ENCODE results near the gene PPP2R5A.

The PPP2R5A gene

DNA sequence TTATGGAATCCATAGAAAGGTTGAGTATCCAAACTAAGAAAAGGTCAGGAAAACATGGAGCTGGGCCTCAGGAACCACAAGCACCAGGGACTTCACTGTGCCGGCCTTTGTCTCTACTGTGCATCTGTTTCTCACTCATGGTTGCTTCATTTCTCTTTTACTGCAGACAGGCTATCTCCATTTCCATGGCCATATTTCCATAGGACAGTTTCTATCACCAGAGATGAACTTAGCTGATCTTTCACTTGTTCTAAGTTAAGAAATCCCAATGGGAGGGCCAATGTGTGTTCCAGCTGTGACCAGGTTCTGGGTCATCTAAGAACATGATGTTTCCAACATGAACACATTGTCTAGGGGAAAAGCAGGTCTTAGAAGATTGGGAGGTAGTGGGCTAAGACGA lies 43.7 kb upstream of the PPP2R5A start:
- H3K4me1 ChIP-seq (ENCODE audit: control insufficient read depth in 1 of 2, insufficient read depth in 1 of 2, low read depth in 1 of 2, low read length in 1 of 2), result peaks cover 7 to 11% of the 10 kb centered on the region in 2 experiments
- H3K27ac ChIP-seq, result no peak overlapping the region

DNA sequence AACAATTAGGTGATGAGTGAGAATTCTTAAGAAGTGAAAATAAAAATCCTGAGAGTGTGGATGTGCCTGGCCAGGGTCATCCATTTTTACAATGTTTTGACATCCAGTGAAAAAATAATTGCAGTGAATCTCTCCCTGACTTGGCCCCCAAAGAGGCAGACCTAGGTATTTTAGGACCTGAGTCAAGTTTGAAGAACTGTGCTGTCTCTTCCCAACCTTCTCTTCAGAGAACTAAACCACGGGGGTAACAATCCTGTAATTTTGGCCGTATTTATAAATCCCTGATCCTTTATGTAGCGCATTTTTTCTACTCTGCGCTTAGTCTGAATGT lies 43.3 kb upstream of the PPP2R5A start:
- peaks cover 7 to 11% of the 10 kb centered on the region in 2 experiments for H3K4me1 ChIP-seq (ENCODE audit: control insufficient read depth in 1 of 2, insufficient read depth in 1 of 2, low read depth in 1 of 2, low read length in 1 of 2)
- TF ChIP-seq, protein P1, sequence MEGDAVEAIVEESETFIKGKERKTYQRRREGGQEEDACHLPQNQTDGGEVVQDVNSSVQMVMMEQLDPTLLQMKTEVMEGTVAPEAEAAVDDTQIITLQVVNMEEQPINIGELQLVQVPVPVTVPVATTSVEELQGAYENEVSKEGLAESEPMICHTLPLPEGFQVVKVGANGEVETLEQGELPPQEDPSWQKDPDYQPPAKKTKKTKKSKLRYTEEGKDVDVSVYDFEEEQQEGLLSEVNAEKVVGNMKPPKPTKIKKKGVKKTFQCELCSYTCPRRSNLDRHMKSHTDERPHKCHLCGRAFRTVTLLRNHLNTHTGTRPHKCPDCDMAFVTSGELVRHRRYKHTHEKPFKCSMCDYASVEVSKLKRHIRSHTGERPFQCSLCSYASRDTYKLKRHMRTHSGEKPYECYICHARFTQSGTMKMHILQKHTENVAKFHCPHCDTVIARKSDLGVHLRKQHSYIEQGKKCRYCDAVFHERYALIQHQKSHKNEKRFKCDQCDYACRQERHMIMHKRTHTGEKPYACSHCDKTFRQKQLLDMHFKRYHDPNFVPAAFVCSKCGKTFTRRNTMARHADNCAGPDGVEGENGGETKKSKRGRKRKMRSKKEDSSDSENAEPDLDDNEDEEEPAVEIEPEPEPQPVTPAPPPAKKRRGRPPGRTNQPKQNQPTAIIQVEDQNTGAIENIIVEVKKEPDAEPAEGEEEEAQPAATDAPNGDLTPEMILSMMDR (IDR thresholded peaks at IDR 0.05), result no peak
- no peak overlapping the region for H3K27ac ChIP-seq
- H3K36me3 ChIP-seq, result no peaks in the 10 kb centered on the region
- H3K4me3 ChIP-seq (ENCODE audit: low read depth in 1 of 2, low read length in 1 of 2), result no peak overlapping the region
- H3K9me3 ChIP-seq, result no peaks in the 10 kb centered on the region
- no peaks in the 10 kb centered on the region for H3K27me3 ChIP-seq

More for the DNA sequence above, 43.7 kb upstream of the PPP2R5A start:
- TF ChIP-seq, protein P1 (IDR thresholded peaks at IDR 0.05), result no peak
- no peak overlapping the region for H3K4me3 ChIP-seq (ENCODE audit: low read depth in 1 of 2, low read length in 1 of 2)
- H3K9me3 ChIP-seq, result no peaks in the 10 kb centered on the region
- no peaks in the 10 kb centered on the region for H3K36me3 ChIP-seq
- H3K27me3 ChIP-seq, result no peaks in the 10 kb centered on the region

DNA sequence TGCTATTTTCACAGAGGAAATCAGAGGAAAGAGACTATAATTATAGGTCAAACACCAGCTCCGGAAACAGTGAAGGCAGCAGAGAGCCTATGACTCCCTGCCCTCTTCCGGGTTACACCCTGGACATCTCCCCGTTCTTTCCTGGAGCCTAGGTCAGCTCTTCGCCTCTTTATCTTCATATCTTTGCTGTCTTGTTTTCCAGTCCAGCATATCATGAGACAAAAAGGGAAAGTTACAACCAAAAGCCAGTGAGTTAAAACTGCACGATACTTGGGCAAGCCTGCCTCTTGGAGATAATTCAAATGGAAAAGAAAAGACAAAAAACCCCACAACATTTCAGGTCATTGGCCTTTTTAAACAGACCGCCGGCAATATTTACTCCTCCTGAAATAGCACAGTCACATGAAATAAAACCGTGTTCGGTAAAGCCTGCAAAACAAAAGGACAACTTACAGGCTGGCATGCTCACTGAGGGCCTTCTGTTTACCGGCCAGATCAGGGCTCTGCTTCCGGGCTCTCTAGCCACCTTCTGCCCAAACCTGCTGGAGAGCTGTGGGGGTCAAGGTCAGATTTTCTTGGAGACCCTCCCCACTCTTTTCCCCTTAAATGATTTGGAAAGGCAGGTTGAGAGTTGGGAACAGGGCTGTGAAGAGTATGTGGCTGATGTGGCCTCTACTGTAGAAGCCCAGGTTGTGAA lies 42.8 kb upstream of the PPP2R5A start:
- TF ChIP-seq, protein P1 (IDR thresholded peaks at IDR 0.05), result no peak

DNA sequence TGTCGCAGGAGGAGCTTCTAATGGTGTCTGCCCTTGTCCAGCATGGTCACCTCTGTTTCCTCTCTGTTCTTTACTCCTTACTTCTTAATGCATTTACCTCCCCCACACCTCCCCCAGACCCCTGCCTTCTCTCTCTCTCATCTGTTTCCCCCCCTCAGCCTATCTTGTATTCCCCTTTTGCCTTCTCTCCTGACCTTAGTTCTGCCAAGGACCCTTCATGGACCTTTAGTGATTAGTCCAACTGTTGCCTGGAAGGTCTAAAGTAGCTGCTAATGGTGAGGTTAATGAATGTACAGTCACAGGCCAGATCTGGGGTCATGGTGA lies 42.3 kb upstream of the PPP2R5A start:
- Histone ChIP-seq H3K4me3 (ENCODE audit: low read depth in 1 of 2, low read length in 1 of 2) (no peak overlapping the region), H3K4me1 (ENCODE audit: control insufficient read depth in 1 of 2, insufficient read depth in 1 of 2, low read depth in 1 of 2, low read length in 1 of 2) (peaks cover 7 to 17% of the 10 kb centered on the region in 2 experiments), H3K36me3 (no peaks in the 10 kb centered on the region), H3K27me3 (no peaks in the 10 kb centered on the region), H3K9me3 (no peaks in the 10 kb centered on the region), H3K27ac (no peak overlapping the region)
- TF ChIP-seq, protein P1 (IDR thresholded peaks at IDR 0.05), result no peak

More for the DNA sequence above, 42.8 kb upstream of the PPP2R5A start:
- Histone ChIP-seq H3K9me3 (no peaks in the 10 kb centered on the region), H3K4me3 (ENCODE audit: low read depth in 1 of 2, low read length in 1 of 2) (no peak overlapping the region), H3K4me1 (ENCODE audit: control insufficient read depth in 1 of 2, insufficient read depth in 1 of 2, low read depth in 1 of 2, low read length in 1 of 2) (peaks cover 7 to 16% of the 10 kb centered on the region in 2 experiments), H3K27ac (no peak overlapping the region), H3K27me3 (no peaks in the 10 kb centered on the region), H3K36me3 (no peaks in the 10 kb centered on the region)

DNA sequence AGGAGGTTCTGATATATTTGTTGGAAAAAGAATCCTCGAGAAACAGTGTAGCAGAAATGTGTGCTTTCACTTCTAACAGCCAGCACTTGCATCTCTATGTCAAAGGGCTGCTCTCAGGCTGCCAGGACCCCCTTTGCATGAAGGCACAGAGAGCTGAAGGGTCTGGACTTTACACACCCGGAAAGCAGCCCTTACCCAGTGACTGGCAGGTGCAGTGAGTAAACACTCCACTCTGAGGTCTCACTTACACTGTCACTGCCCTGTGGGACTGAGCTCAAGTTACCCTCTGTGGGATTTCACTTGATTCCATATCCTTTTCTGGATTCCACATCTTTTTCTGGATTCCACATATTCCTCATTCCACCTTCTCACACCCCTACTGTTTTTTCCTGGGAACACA lies 40.8 kb upstream of the PPP2R5A start:
- TF ChIP-seq, protein P1 (IDR thresholded peaks at IDR 0.05), result no peak
- Histone ChIP-seq H3K36me3 (no peaks in the 10 kb centered on the region), H3K4me3 (ENCODE audit: low read depth in 1 of 2, low read length in 1 of 2) (no peak overlapping the region), H3K4me1 (ENCODE audit: control insufficient read depth in 1 of 2, insufficient read depth in 1 of 2, low read depth in 1 of 2, low read length in 1 of 2) (peaks cover 12 to 26% of the 10 kb centered on the region in 2 experiments), H3K9me3 (no peaks in the 10 kb centered on the region), H3K27me3 (no peaks in the 10 kb centered on the region), H3K27ac (no peak overlapping the region)

All from neutrophil (primary cell).